ENCODE results near the gene PSD2.

PSD2 gene

DNA sequence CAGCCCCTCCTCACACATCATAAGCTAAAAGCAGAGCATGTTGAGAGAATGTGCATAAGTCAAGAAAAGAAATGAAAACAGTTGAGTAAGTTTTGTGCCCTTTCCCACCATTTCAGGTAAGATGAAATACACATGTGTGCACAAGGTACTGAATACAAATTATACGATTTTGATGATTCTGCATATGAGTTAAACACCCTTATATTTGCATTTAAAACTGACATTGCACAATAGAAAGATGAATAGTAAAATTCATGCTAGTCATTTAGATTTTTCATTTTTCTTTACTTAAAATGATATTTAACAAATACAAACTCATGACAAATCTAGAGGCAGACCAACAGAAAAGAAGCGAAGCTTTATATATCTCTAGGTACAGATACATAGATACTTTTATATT, 24.9 kb upstream of the PSD2 start:
- H3K36me3 Mint-ChIP-seq (ENCODE audit: low read depth) = no peaks in the 10 kb centered on the region
- H3K27ac Mint-ChIP-seq = no peak overlapping the region
- intact Hi-C loops (cut with micrococcal nuclease) = no loop called here
- H3K4me3 Mint-ChIP-seq = no peak overlapping the region
- peaks cover 48% of the 10 kb centered on the region for H3K27me3 Mint-ChIP-seq
- H3K9me3 Mint-ChIP-seq = no peaks in the 10 kb centered on the region
- peaks cover 24% of the 10 kb centered on the region for H3K4me1 Mint-ChIP-seq (ENCODE audit: low read depth)

DNA sequence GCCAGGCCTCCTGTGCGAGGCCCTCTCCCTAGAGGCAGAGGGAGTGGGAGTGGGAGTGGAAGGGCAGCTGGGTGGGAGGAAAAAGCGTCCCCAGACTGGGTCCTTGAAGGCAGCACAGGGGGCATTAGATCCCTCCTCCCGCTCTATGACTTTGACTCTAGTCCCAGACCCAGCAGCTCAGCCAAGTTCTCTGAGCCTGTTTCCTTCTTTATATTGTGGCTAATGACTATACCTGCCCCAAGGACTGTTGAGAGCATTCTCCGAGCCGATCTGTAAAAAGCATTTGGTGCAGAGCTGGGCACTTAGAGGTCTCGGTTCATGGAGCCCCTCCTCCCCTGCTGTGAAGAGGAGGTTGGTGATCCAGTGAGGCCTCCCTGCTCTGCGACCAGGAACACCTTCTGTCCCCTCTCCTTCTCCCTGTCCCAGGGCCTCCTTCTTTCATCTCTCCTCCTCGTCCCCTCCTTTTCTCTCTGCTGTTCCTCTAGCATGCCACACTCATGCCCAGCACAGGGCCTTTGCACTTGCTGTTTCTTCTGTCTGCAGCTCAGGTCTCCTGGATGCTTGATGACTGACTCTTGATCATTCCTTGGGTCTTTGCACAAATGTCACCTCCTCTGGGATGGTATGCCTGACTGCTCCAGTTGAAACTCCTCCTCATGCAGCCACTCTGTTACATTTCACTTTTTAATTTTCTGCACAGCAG, 23.4 kb upstream of the PSD2 start:
- H3K27me3 Mint-ChIP-seq = peaks cover 45% of the 10 kb centered on the region
- no peaks in the 10 kb centered on the region for H3K9me3 Mint-ChIP-seq
- intact Hi-C loops (cut with micrococcal nuclease) = no loop called here
- no peak overlapping the region for H3K4me3 Mint-ChIP-seq
- no peaks in the 10 kb centered on the region for H3K36me3 Mint-ChIP-seq (ENCODE audit: low read depth)
- no peak overlapping the region for H3K27ac Mint-ChIP-seq
- peaks cover 26% of the 10 kb centered on the region for H3K4me1 Mint-ChIP-seq (ENCODE audit: low read depth)

GRCh38 chr5:139772927-139773690, 22.5 kb upstream of the PSD2 start:
- H3K27ac Mint-ChIP-seq = no peak overlapping the region

GRCh38 chr5:139774980-139775661, 20.5 kb upstream of the PSD2 start:
- Mint-ChIP-seq H3K4me1 (ENCODE audit: low read depth) (peaks cover 26% of the 10 kb centered on the region), H3K27ac (peak overlapping the region; percentile 62), H3K36me3 (ENCODE audit: low read depth) (no peaks in the 10 kb centered on the region), H3K27me3 (peaks cover 45% of the 10 kb centered on the region), H3K4me3 (no peak overlapping the region), H3K9me3 (no peaks in the 10 kb centered on the region)
- intact Hi-C loops (cut with micrococcal nuclease) = no loop called here

More at GRCh38 chr5:139772927-139773690, 22.5 kb upstream of the PSD2 start:
- H3K36me3 Mint-ChIP-seq (ENCODE audit: low read depth) = no peaks in the 10 kb centered on the region
- H3K27me3 Mint-ChIP-seq = peaks cover 48% of the 10 kb centered on the region
- peaks cover 26% of the 10 kb centered on the region for H3K4me1 Mint-ChIP-seq (ENCODE audit: low read depth)
- H3K9me3 Mint-ChIP-seq = no peaks in the 10 kb centered on the region
- no peak overlapping the region for H3K4me3 Mint-ChIP-seq
- intact Hi-C loops (cut with micrococcal nuclease) = no loop called here

GRCh38 chr5:139775872-139776271, 19.7 kb upstream of the PSD2 start:
- intact Hi-C loops (cut with micrococcal nuclease) = no loop called here
- no peaks in the 10 kb centered on the region for H3K9me3 Mint-ChIP-seq
- no peaks in the 10 kb centered on the region for H3K36me3 Mint-ChIP-seq (ENCODE audit: low read depth)
- peaks cover 26% of the 10 kb centered on the region for H3K4me1 Mint-ChIP-seq (ENCODE audit: low read depth)
- peaks cover 48% of the 10 kb centered on the region for H3K27me3 Mint-ChIP-seq
- H3K27ac Mint-ChIP-seq = peak overlapping the region; percentile 62
- no peak overlapping the region for H3K4me3 Mint-ChIP-seq

DNA sequence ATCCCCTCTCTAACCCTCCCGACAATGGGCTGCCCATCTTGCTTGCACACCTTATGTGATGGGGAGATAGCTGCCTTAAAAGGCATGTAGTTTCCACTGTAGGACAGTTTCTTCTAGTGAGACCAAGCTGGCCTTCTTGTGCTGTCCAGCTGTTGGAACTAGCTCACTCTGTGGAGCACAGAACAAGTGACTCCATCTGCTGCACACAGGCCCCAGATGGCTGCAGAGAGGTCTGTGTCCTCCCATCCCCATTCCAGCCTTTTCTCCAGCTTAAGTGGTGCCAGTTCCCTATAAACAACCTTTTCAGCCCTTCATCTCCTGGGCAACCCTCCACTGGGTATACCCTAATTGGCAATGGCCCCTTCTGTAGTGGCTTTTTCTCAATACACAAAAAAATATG, 18.7 kb upstream of the PSD2 start:
- no peak overlapping the region for H3K27ac Mint-ChIP-seq
- intact Hi-C loops (cut with micrococcal nuclease) = no loop called here
- peaks cover 26% of the 10 kb centered on the region for H3K4me1 Mint-ChIP-seq (ENCODE audit: low read depth)
- H3K27me3 Mint-ChIP-seq = peaks cover 44% of the 10 kb centered on the region
- H3K9me3 Mint-ChIP-seq = no peaks in the 10 kb centered on the region
- no peak overlapping the region for H3K4me3 Mint-ChIP-seq
- no peaks in the 10 kb centered on the region for H3K36me3 Mint-ChIP-seq (ENCODE audit: low read depth)

- H3K36me3 Mint-ChIP-seq (ENCODE audit: low read depth) = no peaks in the 10 kb centered on the region
- no peaks in the 10 kb centered on the region for H3K9me3 Mint-ChIP-seq
- intact Hi-C loops (cut with micrococcal nuclease) = no loop called here
- H3K4me3 Mint-ChIP-seq = no peak overlapping the region
- no peak overlapping the region for H3K27ac Mint-ChIP-seq
- H3K27me3 Mint-ChIP-seq = peaks cover 50% of the 10 kb centered on the region
- H3K4me1 Mint-ChIP-seq (ENCODE audit: low read depth) = no peaks in the 10 kb centered on the region
These were observed 12.1 kb upstream of the PSD2 start for GRCh38 chr5:139783436-139783965.

- Mint-ChIP-seq H3K4me3 (no peak overlapping the region), H3K36me3 (ENCODE audit: low read depth) (no peaks in the 10 kb centered on the region), H3K27ac (no peak overlapping the region), H3K27me3 (peaks cover 59% of the 10 kb centered on the region), H3K4me1 (ENCODE audit: low read depth) (no peaks in the 10 kb centered on the region), H3K9me3 (no peaks in the 10 kb centered on the region)
- intact Hi-C loops (cut with micrococcal nuclease) = no loop called here
These were observed 11.1 kb upstream of the PSD2 start for GRCh38 chr5:139784488-139784887.

DNA sequence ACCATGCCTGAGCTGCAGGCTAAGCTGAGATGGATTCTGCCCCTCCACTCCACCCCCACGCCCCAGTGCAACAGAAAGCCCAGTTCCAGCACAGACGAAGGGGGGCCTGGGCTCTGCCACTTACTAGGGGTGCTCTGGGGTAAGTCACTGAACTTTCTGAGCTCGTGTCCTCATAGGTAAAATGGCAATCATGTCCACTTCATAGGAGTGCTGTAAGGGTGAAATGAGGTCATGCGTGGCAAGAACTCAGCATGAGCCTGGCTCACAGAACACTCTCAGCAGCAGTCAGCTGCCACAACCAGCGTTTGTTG, 8.4 kb upstream of the PSD2 start:
- Mint-ChIP-seq H3K4me3 (no peak overlapping the region), H3K27me3 (peaks cover 69% of the 10 kb centered on the region), H3K9me3 (no peaks in the 10 kb centered on the region)

GRCh38 chr5:139787568-139788293, 7.9 kb upstream of the PSD2 start:
- H3K4me3 Mint-ChIP-seq = peak overlapping the region; percentile 76
- no peak overlapping the region for H3K27ac Mint-ChIP-seq
- H3K27me3 Mint-ChIP-seq = peaks cover 74% of the 10 kb centered on the region
- no peaks in the 10 kb centered on the region for H3K4me1 Mint-ChIP-seq (ENCODE audit: low read depth)
- intact Hi-C loops (cut with micrococcal nuclease) = loop anchor here (1.0 to 5.0 kb wide), 4 partner anchors 57 to 370 kb away; no protein-coding TSS in a partner anchor
- H3K9me3 Mint-ChIP-seq = no peaks in the 10 kb centered on the region
- no peaks in the 10 kb centered on the region for H3K36me3 Mint-ChIP-seq (ENCODE audit: low read depth)

More for the DNA sequence above, 8.4 kb upstream of the PSD2 start:
- H3K36me3 Mint-ChIP-seq (ENCODE audit: low read depth) = no peaks in the 10 kb centered on the region
- H3K27ac Mint-ChIP-seq = no peak overlapping the region
- intact Hi-C loops (cut with micrococcal nuclease) = loop anchor here (1.0 to 5.0 kb wide), 3 partner anchors 77 to 370 kb away; no protein-coding TSS in a partner anchor
- H3K4me1 Mint-ChIP-seq (ENCODE audit: low read depth) = no peaks in the 10 kb centered on the region

DNA sequence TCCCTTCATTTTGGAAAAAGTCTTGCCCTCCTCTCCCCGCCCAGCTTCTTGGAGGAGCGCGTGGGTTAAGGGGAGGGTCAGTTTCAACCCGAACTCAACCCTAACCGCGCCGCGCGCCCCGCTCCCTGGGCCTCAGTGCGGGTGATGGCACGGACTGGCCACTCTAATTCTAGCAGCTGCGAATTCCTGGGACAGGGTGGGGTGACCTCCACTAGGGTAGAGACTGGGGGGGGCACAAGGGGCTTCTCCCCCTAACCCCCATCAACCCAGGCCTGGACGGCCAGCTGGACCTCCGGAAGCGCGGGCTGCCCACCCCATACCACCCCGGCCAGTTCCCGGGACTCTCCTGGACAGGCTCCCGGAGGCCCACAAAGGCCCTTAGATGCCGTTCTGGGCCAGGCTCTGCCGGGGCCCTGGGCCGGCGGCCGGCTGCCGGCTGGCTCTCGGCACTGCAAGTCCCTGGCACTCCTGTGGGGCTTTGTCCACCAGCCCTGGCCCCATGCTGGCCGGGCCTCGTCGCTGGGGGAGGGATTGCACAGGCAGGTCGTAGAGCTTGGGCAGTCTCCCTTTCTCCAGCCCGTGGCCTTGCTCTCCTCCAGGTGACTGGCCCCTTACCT, 7.2 kb upstream of the PSD2 start:
- Mint-ChIP-seq H3K36me3 (ENCODE audit: low read depth) (no peaks in the 10 kb centered on the region), H3K27ac (no peak overlapping the region), H3K4me3 (no peak overlapping the region), H3K9me3 (no peaks in the 10 kb centered on the region), H3K4me1 (ENCODE audit: low read depth) (no peaks in the 10 kb centered on the region), H3K27me3 (peaks cover 78% of the 10 kb centered on the region)
- intact Hi-C loops (cut with micrococcal nuclease) = loop anchor here (1.0 to 5.0 kb wide), 2 partner anchors 56 to 369 kb away; no protein-coding TSS in a partner anchor

DNA sequence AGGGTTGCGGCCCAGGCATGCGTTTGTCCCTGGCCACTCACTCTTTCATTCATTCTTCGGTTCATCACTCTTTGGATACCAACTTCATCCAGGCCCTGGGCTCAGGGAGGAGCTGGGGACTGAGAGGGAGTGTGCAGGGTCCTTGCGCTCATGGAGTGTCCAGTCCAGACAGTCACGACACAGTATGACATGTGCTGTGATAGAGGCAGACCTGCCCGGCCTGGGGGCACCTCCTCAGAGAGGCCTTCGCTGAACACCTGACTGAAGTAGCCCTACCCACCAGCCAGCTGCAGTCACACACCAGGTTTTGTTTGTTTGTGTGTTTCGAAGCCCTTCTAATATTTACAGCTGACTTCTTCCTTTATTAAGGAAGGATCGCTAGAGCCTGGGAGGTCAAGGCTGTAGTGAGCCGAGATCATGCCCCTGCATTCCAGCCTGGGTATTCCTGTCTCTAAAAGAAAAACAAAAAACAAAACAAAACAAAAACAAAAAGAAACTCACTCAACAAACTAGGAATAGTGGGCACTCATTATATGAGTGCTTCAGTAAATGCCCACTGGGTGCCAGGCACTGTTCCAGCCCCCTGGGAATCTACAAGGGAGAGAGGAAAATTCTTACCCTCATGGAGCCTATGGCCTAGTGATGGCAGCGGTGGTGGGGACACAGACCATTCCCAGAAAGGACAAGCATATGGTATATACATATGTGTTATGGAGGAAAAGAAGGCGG, 6.3 kb upstream of the PSD2 start:
- Mint-ChIP-seq H3K4me1 (ENCODE audit: low read depth) (no peaks in the 10 kb centered on the region), H3K27me3 (peaks cover 78% of the 10 kb centered on the region), H3K27ac (no peak overlapping the region), H3K4me3 (no peak overlapping the region), H3K36me3 (ENCODE audit: low read depth) (no peaks in the 10 kb centered on the region), H3K9me3 (no peaks in the 10 kb centered on the region)
- intact Hi-C loops (cut with micrococcal nuclease) = loop anchor here (5.0 kb wide), 1 partner anchor 368 kb away; no protein-coding TSS in a partner anchor

GRCh38 chr5:139789845-139790189, 5.8 kb upstream of the PSD2 start:
- intact Hi-C loops (cut with micrococcal nuclease) = loop anchor here (5.0 kb wide), 1 partner anchor 367 kb away; no protein-coding TSS in a partner anchor

More at GRCh38 chr5:139789845-139790189, 5.8 kb upstream of the PSD2 start:
- Mint-ChIP-seq H3K36me3 (ENCODE audit: low read depth) (no peaks in the 10 kb centered on the region), H3K9me3 (no peaks in the 10 kb centered on the region), H3K4me1 (ENCODE audit: low read depth) (no peaks in the 10 kb centered on the region), H3K4me3 (no peak overlapping the region), H3K27me3 (peaks cover 78% of the 10 kb centered on the region), H3K27ac (no peak overlapping the region)

Data from dendritic cell treated with granulocyte-macrophage colony-stimulating factor and Interleukin-4, amounts not matched to agents 40 ng/mL and 50 ng/mL, for 4 days (primary cell).